Skin of body (tissue), 2 donors: ENCODE data around the gene TSACC. TPM values are rescaled to one million over a fixed set of nuclear protein-coding genes. Genes with fewer than 3 reads are reported as not detected.
"Not testable (repeated sequence)": the region's sequence is repeated elsewhere in the genome, so short reads cannot be mapped to it uniquely, and the experiment has no call there.

Source experiments
- DNase-seq: peaks from one replicate; lab custom pipeline; 2025; lab: John Stamatoyannopoulos, UW
- total RNA-seq: library from RNA; depleted of rRNA; stranded (reverse); fragments of >200 nt; gene quantifications from one replicate; pipeline ENCODE4 v1.2.3, GENCODE V29; 2014

The TSACC gene
- total RNA-seq, result not detected

DNA sequence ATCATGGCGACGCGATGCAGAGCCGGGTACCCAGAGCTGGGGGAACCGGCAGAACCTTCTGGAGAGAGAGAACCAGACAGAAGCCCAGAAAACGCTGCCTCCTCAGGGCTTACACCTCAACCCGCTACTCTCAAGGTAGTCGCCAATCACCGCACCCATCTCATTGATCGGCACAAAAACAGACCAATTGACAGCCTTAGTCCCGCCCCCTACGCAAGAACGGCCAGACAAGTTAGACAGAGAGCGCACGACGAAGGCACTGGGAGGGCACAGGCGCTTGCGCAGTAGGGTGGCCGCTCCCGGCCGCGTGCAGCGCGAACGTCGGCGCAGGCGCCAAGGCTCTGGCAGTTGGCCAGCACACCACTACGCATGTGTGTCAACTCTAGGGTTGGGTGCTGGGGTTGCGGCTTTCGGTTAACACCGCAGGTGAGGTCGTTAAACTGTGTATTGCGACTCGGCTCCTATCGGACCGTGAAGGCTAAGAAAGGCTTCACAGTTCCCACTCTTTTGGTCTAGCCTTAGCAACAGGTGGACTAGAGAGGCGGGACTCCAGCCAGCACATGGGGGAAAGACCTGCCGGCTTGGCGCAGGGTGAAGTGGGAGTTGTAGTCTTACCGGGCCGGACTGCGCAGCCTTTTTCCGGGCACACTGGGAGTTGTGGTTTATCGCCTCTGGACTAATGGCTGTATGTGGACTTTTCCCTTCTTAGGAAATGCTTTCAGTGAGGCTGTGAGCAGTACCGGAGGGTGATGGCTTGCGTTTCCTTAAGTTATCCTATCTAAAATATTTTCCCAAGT is at the start of gene TSACC, which contains the start of gene CCT3:
Gene TSACC, plus strand, starts transcription at position 347 of the 797 bp plus-strand sequence. CDS start 1,232 bp downstream, outside the sequence.
Gene CCT3, minus strand, starts transcription at position 113 of the 797 bp plus-strand sequence. Its CDS starts 108 bp downstream, at position 5.
- peak; percentile 100 for DNase-seq

DNA sequence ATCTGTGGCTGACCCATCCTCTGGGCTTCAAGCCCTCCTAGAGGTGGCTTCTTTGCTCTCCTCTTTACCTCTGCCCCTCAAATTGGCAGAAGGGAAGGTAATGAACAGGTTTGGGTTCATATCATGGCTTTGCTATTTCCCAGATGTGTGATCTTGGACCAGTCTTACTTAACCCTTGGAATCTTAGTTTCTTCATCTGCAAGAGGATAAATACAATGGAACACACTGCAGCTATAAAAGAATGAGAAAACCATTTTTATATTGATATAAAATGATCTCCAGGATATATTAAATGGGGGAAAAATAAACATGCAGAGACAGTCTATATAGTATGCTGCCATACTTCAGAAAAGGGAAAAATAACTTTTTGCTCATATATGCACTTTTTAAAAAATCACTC is 48.5 kb upstream of the TSACC start:
- DNase-seq, result no peak

DNA sequence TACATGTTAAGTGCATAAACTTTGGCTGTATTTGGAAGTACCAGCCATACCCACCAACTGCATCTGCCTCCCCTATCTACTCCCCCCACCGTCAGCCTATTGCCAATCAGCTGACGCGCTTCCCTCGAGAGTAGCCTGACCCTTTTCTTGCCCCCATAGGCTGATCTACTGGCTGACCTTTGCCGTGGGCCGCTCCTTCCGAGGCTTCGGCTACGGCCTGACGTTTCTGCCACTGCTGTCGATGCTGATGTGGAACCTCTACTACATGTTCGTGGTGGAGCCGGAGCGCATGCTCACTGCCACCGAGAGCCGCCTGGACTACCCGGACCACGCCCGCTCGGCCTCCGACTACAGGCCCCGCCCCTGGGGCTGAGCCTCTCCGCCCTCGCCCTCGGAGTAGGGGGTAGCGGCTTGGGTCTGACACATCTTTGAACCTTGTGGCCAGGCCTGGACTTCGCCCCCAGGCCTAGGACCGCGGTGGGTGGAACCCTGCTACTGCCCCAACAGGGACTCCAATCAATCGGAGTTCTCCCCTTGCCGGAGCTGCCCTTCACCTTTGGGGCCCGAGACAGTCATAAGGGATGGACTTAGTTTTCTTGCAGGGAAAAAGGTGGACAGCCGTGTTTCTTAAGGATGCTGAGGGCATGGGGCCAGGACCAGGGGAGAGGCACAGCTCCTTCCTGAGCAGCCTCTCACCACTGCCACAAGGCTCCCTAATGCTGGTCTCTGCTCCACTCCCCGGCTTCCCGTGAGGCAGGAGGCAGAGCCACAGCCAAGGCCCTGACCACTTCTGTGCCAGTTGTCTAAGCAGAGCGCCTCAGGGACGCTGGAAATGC is 46.9 kb upstream of the TSACC start:
- peak; percentile 59 for DNase-seq

DNA sequence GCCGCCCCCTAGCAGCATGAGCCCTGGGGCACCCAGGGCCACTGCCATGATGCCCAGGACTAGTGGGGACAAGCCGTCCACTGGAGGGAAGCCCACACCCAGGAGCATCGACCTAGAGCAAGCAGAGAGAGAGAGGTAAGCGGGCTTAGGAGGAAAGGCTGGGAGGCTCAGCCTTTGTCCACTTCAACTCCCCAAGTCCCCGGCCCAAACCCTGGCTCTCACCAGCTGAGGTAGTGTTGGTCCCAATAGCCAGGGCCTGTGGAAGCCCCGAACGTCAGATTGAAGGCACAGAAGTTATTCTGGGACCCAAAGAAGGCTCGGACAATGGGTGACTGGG is 45.3 kb upstream of the TSACC start:
- DNase-seq, result no peak

DNA sequence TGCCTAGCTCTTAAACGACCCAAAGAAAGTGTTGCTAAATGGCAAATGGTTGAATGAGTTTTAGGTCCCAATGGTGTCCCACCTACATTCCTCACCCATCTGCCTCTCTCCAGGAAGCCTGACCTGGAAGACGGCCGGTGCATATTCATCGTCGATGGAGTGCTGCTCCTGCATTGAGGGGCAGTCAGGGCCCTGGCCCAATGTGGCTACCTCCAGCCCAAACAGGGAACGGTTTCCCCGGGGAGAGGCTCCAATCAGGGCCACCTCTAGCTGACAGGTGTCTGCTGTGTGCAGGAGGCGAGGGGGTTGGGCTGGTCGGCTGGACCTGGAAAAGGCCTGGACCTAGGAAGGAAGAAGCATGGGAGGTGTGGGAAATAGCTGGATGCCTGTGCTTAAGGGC is 44.4 kb upstream of the TSACC start:
- no peak for DNase-seq

DNA sequence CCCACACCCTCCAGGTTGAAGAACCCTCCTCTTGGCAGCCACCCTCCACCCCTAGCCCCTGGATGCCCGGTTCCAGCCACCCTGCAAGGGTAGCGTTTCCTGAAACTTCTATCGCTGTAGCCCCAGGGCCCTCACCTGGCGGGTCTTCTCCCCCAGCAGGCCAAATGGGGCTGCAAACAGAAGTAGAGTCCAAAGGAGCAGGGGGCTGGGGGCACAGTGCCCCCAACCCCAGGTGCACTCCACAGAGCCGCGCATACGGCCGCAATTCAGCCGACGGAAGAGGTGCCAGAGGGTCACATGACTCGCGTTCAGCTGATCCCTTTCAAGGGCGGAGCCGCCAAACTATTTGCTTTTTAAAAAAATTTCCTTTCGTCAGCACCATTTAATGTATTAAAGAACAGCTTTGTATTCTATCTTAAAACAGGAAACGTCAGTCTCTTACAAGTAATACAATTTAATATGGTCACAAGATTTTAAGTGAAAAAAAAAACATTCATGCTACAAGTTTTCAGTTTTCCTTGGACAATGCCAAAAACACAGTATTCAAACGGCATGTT is 42.9 kb upstream of the TSACC start, which contains the start of gene GLMP:
Gene GLMP, minus strand, starts transcription at position 289 of the 557 bp plus-strand sequence. Its CDS starts 34 bp downstream, at position 255.
- peak; percentile 70 for DNase-seq

DNA sequence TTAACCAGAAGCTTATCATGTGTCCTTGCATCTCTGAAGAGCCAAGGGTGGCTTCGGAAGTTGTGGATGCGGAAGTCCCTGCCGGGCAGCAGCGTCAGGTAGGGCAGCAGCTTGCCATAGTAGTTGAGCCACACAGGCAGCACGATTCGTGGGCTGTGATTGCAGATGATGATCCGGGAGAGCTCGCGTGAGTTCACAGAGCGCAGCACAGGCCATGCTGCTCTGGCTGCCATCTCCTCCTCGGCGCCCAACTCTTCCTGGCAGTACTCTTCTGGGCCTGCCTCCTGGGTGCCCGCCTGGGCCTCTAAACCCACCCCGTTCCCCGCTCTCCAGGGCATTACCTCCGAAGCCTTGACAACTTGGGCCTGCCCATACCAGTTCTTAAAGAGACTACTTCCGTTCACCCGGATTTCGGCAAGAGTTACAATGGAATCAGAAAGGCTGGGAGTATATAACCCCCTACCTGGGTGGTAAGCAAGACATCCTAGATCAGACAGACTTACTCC is 39.4 kb upstream of the TSACC start, which contains the start of gene VHLL:
Gene VHLL, minus strand, starts transcription at position 456 of the 506 bp plus-strand sequence. Its CDS starts 118 bp downstream, at position 338.
- DNase-seq, result no peak

DNA sequence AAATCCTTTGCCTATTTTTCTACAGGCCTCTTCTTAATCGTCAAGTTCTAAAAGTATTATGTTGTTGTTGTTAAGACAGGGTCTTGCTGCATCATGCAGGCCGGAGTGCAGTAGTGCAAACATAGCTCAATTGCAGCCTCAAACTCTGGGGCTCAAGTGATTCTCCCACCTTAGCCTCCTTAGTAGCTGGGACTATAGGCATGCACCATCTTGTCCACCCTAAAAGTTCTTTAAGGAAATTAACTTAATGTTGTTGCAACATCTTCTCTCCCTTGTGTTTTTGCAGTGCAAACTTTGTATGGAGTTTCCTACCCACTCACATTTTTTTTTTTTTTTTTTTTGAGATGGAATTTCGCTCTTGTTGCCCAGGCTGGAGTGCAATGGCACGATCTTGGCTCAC is 35.1 kb upstream of the TSACC start:
- no peak for DNase-seq

DNA sequence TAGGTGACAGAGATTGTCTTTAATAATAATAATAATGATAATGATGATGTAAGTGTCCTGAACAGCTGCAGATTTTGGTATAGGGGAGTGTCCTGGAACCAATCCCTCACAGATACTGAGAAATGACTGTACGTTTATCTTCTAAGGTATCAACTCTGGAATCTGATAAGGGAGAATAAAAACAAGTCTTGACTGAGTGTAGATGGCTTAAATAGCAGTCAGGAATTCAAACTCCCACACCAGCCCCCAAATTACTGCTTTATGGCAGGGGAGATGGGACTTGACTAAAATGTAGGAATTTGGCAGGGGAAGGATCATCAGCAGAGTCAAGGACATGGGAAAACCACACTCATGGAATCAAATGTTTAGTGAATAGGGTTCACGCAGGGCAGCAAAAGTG is 33.1 kb upstream of the TSACC start:
- no peak for DNase-seq

DNA sequence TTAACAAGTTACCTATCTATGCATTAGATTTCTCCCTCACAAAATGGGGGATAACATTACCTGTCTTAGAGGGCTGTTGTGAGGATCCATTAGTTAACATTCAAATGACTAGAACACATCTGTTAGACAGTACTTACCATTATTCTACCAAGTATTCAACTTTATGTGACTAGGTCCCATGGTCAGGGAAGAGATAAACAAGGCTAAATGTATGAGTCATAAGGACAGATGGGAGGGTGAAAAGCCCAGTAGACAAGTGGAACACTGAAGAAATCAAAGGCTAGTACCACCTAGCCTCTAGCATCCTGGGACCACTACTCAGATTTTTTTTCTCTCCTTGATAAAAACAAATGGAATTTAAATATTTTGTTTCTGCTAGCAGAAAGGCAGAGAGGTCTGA is 30.2 kb upstream of the TSACC start:
- no peak for DNase-seq

DNA sequence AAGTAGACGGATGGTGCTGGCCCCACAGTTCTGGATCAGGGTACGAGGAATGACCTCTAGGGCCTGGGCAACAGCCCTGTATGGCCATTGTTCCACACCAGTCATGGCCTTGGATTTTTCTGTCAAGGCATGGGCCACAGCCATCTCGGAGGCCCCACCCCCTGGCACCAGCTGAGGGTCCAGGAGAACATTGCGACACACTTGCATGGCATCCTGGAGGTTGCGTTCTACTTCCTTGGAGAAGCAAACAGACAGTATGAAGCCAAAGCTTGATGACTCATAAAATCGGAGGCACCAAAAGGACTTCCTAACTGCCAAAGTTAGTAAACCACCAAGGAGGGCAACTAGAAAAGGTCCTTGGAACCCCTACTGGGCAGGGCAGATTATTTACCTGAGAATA is 27.4 kb upstream of the TSACC start:
- no peak for DNase-seq

DNA sequence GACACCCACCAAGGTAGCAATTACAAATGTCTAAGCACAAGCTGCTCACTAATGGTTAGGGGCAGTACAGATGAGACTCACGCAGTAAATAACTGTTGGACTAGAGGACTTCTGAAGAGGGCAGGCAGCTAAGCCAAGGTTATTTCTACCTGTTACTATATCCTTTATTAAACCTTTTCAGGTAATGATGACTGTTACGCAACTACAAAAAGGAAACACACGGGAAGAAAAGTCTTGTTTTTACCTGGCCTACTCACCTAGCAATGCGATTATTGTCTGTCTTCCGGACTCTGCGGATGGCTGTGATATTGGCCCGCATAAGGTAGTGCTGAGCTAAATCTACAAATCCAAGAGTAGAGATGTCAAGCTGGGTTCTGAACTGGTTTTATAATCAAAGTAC is 21.4 kb upstream of the TSACC start:
- DNase-seq, result no peak

DNA sequence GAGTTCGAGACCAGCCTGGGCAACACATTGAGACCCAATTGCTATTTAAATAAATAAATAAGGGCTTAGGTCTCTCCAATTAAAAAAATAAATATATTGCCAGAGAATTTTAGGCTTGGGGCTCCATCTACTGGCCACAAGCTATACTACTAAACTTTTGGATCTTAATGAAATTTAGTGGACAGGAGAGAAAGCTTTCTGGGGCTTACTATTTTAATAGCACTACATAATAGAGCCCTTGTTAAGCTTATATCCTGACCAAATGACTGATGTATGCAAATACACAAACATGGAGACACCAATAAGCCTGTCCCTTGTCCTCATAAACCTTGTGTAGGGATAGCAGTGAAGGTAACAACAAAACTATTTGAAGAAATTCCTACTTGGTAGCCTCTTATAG is 18.7 kb upstream of the TSACC start:
- DNase-seq, result no peak

DNA sequence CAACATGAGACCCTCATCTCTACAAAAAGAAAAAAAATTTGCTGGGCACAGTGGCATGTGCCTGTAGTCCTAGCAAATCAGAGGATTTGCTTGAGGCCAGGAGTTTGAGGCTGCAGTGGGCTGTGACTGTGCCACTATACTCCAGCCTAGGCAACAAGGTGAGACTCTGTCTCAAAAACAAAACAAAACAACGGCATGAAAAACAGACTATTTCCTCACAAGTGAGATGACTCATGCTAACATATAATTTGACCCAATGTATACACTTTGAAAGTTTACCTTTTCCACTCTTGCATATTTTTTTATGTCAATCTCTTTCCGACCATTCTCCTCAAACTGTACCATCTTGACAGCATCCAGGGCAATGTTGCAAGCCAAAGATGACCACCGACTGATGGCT is 17.8 kb upstream of the TSACC start:
- no peak for DNase-seq

DNA sequence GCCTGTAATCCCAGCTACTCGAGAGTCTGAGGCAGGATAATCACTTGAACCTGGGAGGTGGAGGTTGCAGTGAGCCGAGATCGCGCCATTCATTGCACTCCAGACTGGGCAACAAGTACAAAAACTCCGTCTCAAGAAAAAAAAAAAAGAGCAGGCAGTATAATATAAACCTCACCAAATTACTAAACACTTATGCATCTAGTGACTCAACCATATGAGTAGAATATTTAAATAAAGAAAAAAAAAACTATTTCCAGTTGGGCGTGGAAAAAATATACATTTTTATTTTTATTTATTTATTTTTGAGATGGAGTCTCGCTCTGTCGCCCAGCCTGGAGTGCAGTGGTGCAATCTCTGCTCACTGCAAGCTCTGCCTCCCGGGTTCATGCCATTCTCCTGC is 15.1 kb upstream of the TSACC start:
- DNase-seq, result not testable (repeated sequence)

DNA sequence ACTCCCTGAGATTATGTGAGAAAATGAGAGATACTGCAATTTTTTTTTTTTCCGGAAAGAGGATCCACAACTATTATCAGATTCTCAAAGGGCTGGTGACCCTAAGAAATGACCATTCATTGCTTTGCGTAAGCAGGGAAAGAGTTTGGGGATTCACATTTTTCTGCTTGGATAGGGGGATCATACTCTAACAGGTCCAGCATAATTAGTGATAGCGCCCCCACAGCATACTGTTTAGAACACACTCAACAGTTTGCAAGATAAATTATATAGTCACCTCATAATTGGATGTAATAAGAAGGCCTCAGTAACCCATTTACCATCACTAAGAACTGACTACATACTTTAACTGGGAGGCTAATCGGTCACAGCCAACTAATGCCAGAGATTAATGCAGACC is 2.1 kb upstream of the TSACC start:
- no peak for DNase-seq

DNA sequence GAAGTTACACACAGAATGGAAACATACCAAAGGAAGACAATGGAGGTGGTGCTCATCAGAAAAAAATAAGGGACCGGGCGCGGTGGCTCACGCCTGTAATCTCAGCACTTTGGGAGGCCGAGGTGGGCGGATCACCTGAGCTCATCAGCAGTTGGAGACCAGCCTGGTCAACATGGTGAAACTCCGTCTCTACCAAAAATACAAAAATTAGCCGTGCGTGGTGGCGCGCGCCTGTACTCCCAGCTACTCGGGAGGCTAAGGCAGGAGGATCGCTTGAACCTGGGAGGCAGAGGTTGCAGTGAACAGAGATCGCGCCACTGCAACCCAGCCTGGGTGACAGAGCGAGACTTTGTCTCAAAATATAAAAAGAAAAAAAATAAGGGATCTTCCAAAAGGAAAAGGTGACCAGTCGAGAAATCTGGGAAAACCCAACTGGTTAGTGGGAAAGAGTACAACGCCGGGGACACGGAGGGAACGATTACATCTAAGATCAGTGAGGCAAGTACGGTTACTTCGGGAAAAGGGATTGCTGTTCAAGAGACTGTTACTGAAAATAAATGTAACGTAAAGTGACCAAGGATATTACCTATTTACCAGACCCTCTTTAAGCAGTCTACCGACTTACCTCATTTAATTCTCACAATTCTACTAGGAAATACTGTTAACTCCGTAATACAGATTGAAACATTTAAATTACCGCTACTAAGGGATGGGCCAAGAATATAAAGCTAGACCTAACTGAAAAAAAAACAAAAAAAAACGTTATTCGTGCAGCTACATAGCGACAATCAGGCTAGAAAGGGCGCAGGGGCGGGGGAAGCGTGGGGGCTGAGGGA is 1.1 kb upstream of the TSACC start:
- DNase-seq, result no peak

DNA sequence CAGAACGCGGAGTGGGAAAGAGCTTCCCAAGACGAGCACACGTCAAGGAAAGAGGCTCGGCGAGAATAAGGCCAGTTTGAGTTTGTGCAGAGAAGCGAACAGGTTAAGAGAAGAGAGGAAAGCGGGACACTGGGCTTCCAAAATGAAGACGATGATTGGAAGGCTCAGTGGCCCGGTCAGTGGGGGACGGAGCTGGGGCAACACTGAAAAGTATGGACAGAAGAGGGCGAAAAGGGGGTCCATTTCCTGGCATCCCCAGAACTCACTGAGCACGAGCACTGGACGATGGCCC is 492 bp upstream of the TSACC start:
- no peak for DNase-seq

DNA sequence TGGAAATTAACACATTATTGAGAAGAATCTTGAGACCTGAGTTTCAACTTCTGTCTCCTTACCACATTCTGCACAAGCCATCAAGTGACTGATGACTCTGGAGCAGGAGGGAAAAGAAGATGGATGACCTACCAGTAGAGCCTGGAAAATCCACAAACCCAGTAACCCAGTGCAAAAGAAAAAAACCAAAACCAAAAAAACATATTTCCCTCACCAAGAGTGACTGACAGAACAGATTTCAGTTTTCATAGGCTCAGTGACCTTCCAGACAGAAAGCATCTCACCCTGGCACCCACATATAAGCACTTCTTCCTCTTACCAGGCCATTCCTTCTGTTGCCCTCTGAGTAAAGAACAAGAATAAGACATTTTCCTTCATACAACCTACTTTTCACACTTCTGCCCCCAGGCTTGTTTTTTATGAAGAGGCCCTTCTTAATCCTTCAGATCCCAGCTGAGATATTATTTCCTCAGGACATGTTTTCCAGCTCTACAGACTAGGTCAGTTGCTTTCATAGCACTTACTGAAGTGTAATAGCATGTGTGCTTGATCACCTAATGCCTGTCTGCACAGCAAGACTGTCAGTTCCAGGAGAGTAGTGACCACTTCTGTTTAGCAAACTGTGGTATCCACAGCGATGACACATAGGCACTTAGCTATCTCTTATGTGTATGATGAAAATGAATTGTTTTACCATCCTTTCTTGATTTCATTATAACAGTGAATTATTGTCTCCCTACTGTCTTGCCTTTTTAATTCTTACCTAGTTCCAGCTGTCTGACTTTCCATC is 4.0 kb downstream of the TSACC start:
- no peak for DNase-seq

DNA sequence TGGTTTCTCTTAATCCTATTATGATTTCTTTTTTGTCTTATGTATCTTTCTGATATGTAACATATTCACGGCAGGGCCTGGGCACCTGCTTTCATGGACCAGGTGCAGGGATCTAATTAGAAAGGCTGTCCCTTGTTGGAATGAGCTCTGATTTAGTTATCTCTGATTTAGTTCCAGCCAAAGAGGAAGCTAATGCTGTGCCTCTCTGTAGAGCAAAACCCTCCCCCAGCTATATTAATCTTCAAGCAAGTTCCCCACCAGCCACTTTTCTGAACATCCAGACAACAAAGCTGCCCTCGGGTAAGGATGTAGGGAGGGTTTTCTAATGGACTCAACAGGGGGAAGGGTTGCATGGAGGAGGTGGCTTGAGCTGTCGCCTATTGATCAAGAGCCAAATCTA is 6.1 kb downstream of the TSACC start:
- DNase-seq, result no peak
